Ureter (tissue), 1 donor: ENCODE measurements around the gene MSGN1. TPM values are rescaled to one million over a fixed set of nuclear protein-coding genes. Genes with fewer than 3 reads are reported as not detected.

ENCODE experiments used
- DNase-seq: peaks from one replicate; pipeline ENCODE4 v3.0.0-alpha.2; 2020; ENCODE audit warnings: low spot score
- total RNA-seq: library from RNA; stranded (reverse); gene quantifications from one replicate; pipeline ENCODE4 v1.2.4, GENCODE V29; 2023
- donor health status: DM: yes; HTN: yes; CAD: no.

MSGN1 gene
- total RNA-seq, 1 donor from 2014 or later, result not detected

GRCh38 chr2:17847236-17847635, 31.0 kb downstream of the MSGN1 start:
- DNase-seq, result no peak

GRCh38 chr2:17849275-17849674, 33.0 kb downstream of the MSGN1 start:
- no peak for DNase-seq

GRCh38 chr2:17850151-17850550, 33.9 kb downstream of the MSGN1 start:
- DNase-seq, result no peak

GRCh38 chr2:17851731-17852585, 35.7 kb downstream of the MSGN1 start:
- peak; percentile 54 for DNase-seq

GRCh38 chr2:17853799-17854198, 37.5 kb downstream of the MSGN1 start:
- DNase-seq, result no peak

DNA sequence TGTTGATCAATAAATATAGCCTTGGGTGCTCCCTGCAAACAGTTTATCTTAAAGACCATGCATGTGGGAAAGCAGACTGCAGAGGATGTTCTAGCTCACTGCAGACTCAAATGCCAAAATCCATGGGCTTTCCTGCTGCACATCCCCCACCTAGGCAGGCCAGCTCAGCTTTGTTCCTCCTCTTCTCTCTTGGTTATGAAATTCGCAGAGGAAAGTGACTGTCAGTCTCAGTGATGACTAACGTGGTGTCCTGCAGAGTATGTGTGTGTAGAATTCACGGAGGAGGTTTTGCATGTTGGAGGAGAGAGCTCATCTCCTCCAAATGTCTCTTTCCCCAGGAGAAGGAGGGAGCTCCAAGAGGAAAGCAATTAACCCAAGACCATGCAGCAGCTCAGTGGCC, 40.8 kb downstream of the MSGN1 start:
- DNase-seq, result no peak

- no peak for DNase-seq
These were observed 41.8 kb downstream of the MSGN1 start for GRCh38 chr2:17858064-17858463.

- DNase-seq, result no peak
These were observed 47.3 kb downstream of the MSGN1 start for GRCh38 chr2:17863539-17863938.

GRCh38 chr2:17864676-17865075, 48.4 kb downstream of the MSGN1 start:
- no peak for DNase-seq

DNA sequence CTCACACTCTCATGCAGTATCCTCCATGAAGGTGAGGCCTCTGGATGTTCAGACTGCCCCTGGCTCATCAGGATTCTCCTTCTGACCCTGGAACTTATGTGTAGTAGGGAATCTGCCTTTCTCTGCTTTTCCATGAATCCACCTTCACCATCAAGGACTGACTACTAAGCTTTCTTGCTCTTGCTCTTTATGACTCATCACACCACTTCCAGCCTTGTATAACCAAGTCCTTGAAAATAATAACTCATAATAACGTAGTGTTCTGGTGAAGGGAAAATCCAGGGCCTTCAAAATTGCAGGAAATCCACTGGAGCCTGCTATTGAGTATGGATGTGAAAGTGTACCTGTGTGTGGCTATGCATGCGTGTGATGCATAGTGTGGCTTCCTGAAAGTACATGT, 50.9 kb downstream of the MSGN1 start:
- DNase-seq, result no peak

Other genes starting within 250 kb of the MSGN1 start
- 14.1 TPM for gene SMC6, start 62.6 kb upstream of the MSGN1 start, total RNA-seq
- gene GEN1, start 62.3 kb upstream of the MSGN1 start, total RNA-seq, result 11.2 TPM
- 20.3 TPM for gene KCNS3, start 62.2 kb downstream of the MSGN1 start, total RNA-seq